HG02885 (cell line): ENCODE results near the gene PAIP2B.
"Not testable (repeated sequence)": the region's sequence is repeated elsewhere in the genome, so short reads cannot be mapped to it uniquely, and the experiment has no call there.

Source experiments
- ATAC-seq: cut with Tn5 transposase; IDR thresholded peaks from one replicate; pipeline ENCODE4 v1.9.1; 2021; ENCODE audit warnings: mild to moderate bottlenecking; ENCODE audit not compliant: unreplicated experiment, poor library complexity

PAIP2B gene

DNA sequence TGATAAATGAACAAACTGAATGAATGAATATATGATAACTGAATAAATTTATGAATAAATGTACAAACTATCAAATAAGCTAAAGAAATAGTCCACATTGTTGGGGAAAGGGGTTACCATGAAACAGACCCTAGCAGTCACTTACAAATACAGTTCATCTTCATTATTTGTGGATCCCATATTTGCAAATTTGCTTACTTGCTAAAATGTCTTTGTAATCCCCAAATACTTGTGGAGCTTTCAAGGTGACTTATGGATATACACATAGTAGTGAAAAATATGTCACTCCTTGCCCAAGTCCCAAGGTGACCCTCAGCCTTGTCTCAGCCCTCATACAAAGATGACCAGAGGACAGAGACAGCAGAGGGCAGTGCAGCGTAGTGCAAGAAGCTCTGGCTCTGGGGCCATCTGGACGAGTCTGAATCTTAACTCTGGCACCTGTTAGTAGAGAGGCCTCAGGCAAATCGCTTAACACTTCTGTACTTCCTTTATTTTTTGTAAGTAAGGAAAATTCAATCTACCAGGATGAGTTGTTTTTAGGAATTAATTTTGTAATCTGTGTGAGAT, 3.1 kb downstream of the PAIP2B start:
- ATAC-seq = no peak

GRCh38 chr2:71220743-71221142, 6.2 kb downstream of the PAIP2B start:
- ATAC-seq = no peak

- no peak for ATAC-seq
Observed at GRCh38 chr2:71216501-71216900, 10.4 kb downstream of the PAIP2B start.

- no peak for ATAC-seq
Observed at GRCh38 chr2:71215447-71215846, 11.5 kb downstream of the PAIP2B start.

- ATAC-seq = no peak
Observed at GRCh38 chr2:71212336-71212735, 14.6 kb downstream of the PAIP2B start.

- no peak for ATAC-seq
Observed at GRCh38 chr2:71210292-71210691, 16.6 kb downstream of the PAIP2B start.

GRCh38 chr2:71208756-71209155, 18.1 kb downstream of the PAIP2B start:
- ATAC-seq = no peak

DNA sequence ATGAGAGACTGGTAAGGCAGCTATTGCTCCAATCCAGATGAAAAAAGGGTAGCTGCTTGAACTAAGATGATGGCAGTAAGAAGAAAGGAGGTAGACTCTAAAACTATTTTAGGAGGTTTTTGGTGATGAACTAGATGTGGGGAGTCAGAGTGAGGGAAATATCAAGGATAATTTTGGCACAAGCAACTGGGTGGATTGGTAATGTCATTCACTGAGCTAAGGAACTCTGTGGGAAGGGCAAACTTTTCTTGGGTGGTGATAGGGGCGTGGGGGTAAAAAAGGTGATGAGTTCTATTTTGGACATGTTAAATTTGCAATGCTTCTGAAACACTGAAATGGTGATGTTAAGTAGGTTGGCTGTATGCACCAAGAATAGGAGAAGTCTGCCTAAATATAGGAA, 19.3 kb downstream of the PAIP2B start:
- no peak for ATAC-seq

DNA sequence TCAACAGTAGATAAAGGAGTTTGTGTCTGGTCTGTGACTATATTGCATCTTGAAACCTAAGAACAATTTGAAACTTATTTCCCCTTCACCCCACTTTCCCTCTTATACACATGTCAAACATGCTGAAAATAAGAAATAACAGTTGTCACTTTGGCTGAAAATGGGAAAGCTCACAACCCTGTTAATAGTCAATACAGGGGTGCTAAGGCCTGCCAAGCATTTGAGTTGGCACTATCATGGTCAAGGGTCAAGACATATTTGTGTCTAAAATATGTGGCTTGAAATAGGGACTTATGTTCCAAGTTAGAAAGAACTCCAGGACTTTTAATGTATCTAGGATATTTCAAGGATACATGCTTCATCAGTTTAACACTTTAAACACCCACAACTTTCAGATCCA, 20.6 kb downstream of the PAIP2B start:
- no peak for ATAC-seq

DNA sequence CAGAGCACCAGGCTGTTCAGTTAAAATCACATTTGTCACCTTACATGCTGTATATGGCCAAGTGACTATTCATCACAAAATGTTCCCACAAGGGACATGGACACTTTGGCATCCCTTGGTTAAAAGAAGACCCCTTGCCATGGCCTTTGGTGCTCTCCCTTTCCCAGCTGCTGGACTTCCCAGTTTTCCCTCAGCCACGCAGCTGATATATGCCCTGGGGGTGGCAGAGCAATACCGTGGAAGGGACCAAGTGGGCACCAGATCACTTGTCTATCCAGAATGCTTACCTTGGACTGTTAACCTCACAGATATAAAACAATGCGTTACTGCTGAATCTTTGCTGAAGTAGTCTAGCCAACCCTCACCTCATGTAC, 35.3 kb downstream of the PAIP2B start:
- ATAC-seq = no peak

GRCh38 chr2:71190656-71191569, 36.0 kb downstream of the PAIP2B start:
- no peak for ATAC-seq

GRCh38 chr2:71187589-71187988, 39.3 kb downstream of the PAIP2B start:
- no peak for ATAC-seq

DNA sequence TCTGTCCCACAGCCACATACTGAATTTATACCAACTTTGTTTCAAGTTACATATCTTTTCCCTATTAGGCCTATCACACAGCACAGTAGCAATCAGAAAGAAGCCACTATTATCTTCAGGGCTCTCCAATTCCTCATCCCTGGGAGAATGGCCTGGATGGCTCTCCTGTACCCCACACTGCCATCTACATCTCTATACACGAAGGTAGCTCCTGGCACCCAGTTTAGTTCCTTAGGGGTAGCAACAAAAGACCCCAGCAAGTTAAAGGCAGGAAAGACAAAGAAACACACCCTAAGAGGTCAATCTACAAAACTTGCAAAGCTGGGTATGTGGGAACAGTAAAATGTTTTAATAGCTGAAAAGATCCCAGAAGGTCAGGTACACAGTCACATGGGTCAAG, 39.9 kb downstream of the PAIP2B start:
- no peak for ATAC-seq

DNA sequence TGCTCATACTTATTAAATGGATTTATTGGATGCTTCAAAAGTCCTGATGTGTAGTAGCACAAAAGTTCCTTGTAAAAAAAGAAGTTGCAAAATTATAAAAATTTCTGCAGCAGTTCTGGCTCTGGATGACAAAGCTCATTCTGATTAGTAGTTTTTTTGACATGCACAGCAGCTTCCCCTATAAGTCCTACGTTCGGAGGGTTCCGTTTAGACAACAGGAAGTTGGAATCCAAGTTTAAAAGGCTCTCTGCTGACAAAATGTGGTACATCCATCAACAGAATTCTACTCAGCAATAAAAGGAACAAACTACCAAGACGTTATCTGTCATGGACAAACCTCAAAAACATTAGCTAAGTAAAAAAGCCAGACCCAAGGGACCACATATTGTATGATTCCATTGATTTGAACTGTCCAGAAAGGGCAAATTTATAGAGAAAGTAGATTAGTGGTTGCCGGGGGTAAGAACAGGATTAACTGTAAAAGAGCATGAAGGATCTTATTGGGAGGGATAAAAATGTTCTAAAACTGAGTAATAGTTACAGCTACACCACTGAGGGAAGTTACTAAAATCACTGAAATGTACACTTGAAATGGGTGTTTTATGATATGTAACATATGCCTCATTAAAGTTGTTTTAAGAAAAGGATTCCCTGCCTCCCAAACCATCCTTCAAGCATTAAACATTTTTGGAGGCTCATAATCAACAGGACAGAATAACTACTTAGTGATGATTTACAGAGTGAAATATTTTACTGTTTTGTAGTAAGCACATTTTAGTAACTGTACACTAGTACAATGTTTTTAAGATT, 43.4 kb downstream of the PAIP2B start:
- not testable (repeated sequence) for ATAC-seq

GRCh38 chr2:71181316-71181715, 45.6 kb downstream of the PAIP2B start:
- ATAC-seq = no peak

GRCh38 chr2:71178836-71179235, 48.1 kb downstream of the PAIP2B start:
- ATAC-seq = not testable (repeated sequence)

GRCh38 chr2:71174207-71174606, 52.7 kb downstream of the PAIP2B start:
- ATAC-seq = no peak

DNA sequence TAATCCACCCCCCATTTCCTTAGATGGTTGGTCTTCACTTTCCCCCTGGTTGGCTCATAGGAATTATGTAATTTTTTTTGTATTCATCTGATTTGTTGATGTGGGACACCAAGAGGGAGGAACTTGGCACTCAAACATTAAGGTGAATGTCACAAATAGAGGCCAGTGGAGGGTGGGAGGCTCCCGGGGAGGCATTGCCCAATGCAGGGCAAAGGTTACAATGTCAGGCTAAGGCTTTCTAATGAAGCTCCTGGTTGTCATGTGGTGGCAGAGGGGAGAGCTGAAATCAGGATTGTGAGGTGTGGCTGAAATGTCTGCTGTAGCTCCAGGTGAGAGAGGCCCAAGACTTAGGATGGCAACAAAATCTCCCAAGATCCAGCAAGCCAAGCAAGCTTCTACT, 53.8 kb downstream of the PAIP2B start:
- ATAC-seq = no peak

DNA sequence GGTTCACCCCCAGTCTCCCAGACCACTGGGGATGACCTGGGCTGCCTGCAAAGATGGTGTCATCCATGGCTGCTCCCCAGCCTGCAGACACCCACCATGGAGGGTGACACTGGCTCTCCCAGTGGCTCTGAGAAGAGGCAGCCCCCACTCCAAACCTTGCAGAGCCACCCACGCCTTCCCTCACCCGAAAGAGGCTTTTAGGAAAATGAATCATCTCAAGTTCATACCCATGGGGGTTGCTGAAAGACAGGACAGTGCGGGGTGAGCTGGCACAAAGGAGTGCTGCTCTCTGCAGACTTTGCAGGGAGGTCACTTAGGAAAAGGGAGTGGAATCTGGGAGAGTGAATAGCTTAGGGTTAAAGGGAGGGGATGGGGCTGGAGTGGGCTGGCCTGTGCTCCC, 60.1 kb downstream of the PAIP2B start:
- no peak for ATAC-seq

DNA sequence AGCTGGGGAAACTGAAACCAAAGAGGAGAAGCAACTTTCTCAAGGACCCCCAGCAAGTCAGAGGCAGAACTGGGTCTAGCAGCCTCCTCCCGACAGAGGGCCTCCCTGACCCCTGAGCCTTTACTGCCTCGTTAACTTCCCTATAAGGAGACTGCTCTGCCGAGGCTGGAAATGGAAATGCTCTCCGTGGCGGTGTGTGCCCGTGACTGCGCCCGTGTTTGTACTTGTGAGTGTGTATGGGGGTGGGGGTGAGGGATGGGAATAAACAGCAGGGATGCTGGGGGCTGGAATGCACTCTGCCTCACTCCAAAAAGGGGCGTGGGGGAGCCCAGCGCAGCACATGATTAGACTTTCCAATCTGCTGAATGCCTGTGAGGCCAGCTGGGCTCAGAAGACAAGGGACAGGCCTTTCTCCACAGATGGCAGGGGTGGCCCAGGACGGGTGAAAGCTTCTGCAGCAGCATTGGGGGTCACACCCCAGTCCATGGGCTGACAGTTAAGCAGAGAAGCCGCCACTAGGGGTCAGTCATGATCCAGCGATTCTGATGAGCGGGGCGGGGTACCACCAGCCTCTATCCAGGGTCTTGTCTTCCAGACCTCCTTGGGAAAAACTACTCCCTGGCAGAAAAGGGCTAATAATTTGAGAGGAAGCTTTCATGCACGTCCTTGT, 69.6 kb downstream of the PAIP2B start:
- peak; percentile 65 for ATAC-seq

- ATAC-seq = no peak
Observed at GRCh38 chr2:71156573-71156972, 70.3 kb downstream of the PAIP2B start.
